Measurements from ENCODE around the gene CUBN. TPM values are rescaled to one million over a fixed set of nuclear protein-coding genes. Genes with fewer than 3 reads are reported as not detected.
A peak's percentile ranks its signal among the peaks of the same experiment; 100 is the strongest.

Gene CUBN
- total RNA-seq, 1 experiment from 2014 or later = 1.3 TPM

- Histone ChIP-seq H3K27me3 (ENCODE audit: control insufficient read depth, insufficient read depth, low read length) (no peaks in the 10 kb centered on the region), H3K4me1 (ENCODE audit: control insufficient read depth, insufficient read depth, low read length) (peaks cover 43% of the 10 kb centered on the region), H3K27ac (ENCODE audit: low read length) (peak overlapping the region; percentile 99), H3K9me3 (ENCODE audit: control insufficient read depth, insufficient read depth, low read depth, low read length) (peaks cover 4% of the 10 kb centered on the region; the same call in 1 of the 2 replicates), H3K36me3 (ENCODE audit: control insufficient read depth, insufficient read depth, low read length) (no peaks in the 10 kb centered on the region), H3K4me3 (ENCODE audit: low read depth in 2 of 2, low read length in 2 of 2) (0 out of 4 replicates have a peak overlapping the region, but pooled peaks of 1 of the 2 experiments have one; percentile 4)
- POLR2A ChIA-PET = interaction anchor here (0.6 to 0.8 kb wide), 5 partner anchors 54 to 402 kb away, joined by 3 to 4 read pairs (median 3); no protein-coding TSS in a partner anchor
- CTCF ChIA-PET = no interaction called here
- in situ Hi-C loops (cut with HindIII; ENCODE audit: low pct_unique_long_range_greater_than_20kb, low sequenced_read_pairs) (no loop called here), intact Hi-C loops (cut with micrococcal nuclease; ENCODE audit: unreplicated experiment) (loop anchor here (5.0 to 10.0 kb wide), 3 partner anchors 56 to 124 kb away; no protein-coding TSS in a partner anchor)
- ATAC-seq (peak; percentile 80), DNase-seq (ENCODE audit: low read depth, low spot score) (peak; percentile 79)
- BruUV-seq (replicated peaks) = no TSS peak
- no peak for TF ChIP-seq SIN3A (IDR thresholded peaks at IDR 0.05; ENCODE audit: borderline replicate concordance, insufficient read depth, low read depth, low read length)
- TF ChIP-seq TCF7L2 (IDR thresholded peaks at IDR 0.05; ENCODE audit: low read depth, low read length) = peak; percentile 89
- no peak for TF ChIP-seq CTCF (IDR thresholded peaks at IDR 0.05)
- TF ChIP-seq POLR2AphosphoS5 (IDR thresholded peaks at IDR 0.05; ENCODE audit: low read depth, low read length) = no peak
- no peak for TF ChIP-seq REST (IDR thresholded peaks at IDR 0.05; ENCODE audit: insufficient read depth in 1 of 2, low read depth in 2 of 2, low read length in 1 of 2)
These were observed 161.1 kb downstream of the CUBN start for GRCh38 chr10:16968416-16969041.

- POLR2A ChIA-PET = interaction anchor here (0.6 to 1.0 kb wide), 6 partner anchors 54 to 402 kb away, joined by 3 to 4 read pairs (median 3); no protein-coding TSS in a partner anchor
- in situ Hi-C loops (cut with HindIII; ENCODE audit: low pct_unique_long_range_greater_than_20kb, low sequenced_read_pairs) = no loop called here
These were observed 161.7 kb downstream of the CUBN start for GRCh38 chr10:16967866-16968415.

More at GRCh38 chr10:16967866-16968415, 161.7 kb downstream of the CUBN start:
- DNase-seq (ENCODE audit: low read depth, low spot score) = no peak
- Histone ChIP-seq H3K27ac (ENCODE audit: low read length) (peak overlapping the region; percentile 99), H3K27me3 (ENCODE audit: control insufficient read depth, insufficient read depth, low read length) (no peaks in the 10 kb centered on the region), H3K9me3 (ENCODE audit: control insufficient read depth, insufficient read depth, low read depth, low read length) (peaks cover 4% of the 10 kb centered on the region; the same call in 1 of the 2 replicates), H3K4me1 (ENCODE audit: control insufficient read depth, insufficient read depth, low read length) (peaks cover 43% of the 10 kb centered on the region), H3K4me3 (ENCODE audit: low read depth in 2 of 2, low read length in 2 of 2) (0 out of 4 replicates have a peak overlapping the region, but pooled peaks of 1 of the 2 experiments have one; percentile 4), H3K36me3 (ENCODE audit: control insufficient read depth, insufficient read depth, low read length) (no peaks in the 10 kb centered on the region)
- CTCF ChIA-PET = no interaction called here
- intact Hi-C loops (cut with micrococcal nuclease; ENCODE audit: unreplicated experiment) = loop anchor here (5.0 to 10.0 kb wide), 3 partner anchors 57 to 123 kb away; no protein-coding TSS in a partner anchor
- TF ChIP-seq CTCF (IDR thresholded peaks at IDR 0.05) (no peak), POLR2AphosphoS5 (IDR thresholded peaks at IDR 0.05; ENCODE audit: low read depth, low read length) (no peak), REST (IDR thresholded peaks at IDR 0.05; ENCODE audit: insufficient read depth in 1 of 2, low read depth in 2 of 2, low read length in 1 of 2) (no peak), SIN3A (IDR thresholded peaks at IDR 0.05; ENCODE audit: borderline replicate concordance, insufficient read depth, low read depth, low read length) (no peak), TCF7L2 (IDR thresholded peaks at IDR 0.05; ENCODE audit: low read depth, low read length) (no peak)
- ATAC-seq = no peak
- BruUV-seq (replicated peaks) = no TSS peak

Data from Panc1 (cell line).